ENCODE results near the gene LSM8.
"Not testable (repeated sequence)": the region's sequence is repeated elsewhere in the genome, so short reads cannot be mapped to it uniquely, and the experiment has no call there.

The LSM8 gene

DNA sequence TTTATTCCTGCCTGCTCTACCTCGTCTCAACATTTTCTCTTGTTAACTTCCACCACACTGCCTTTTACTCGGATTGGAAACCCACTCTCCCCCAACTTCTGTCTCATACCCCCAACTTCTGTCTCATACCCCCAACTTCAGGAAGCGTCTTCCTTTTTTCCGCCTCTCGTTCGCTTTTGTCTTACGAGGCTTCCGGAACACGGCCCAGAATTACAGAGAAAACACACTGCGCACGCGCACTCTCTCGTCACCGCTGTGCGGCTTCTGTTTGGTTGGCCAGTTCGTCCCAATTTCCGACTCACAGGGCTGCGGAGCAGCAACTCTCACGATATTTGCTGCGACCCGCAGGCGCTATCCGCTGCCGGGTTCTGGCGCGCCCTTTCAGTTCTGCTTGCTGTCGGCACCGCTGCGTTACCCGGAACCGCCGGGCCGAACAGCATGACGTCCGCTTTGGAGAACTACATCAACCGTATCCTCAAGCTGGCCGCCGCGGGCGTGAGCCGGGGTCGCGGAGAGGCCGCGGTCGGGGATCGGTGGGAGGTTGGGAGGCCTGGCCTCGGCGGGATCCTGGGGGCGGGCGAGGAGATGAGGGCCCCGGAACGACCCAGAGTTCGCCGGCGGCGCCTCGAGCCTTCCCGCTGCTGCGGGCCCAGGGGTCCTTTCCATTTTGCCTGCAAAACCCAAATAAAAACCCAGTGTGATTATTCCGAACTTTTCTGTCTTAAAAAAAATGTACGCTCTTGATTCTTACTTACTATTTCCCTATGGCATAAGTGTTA, at the start of gene LSM8:
LSM8 (plus strand) TSS at position 379 of the 779 bp plus-strand sequence; CDS start at position 439, 60 bp downstream.
- peak; percentile 83 for DNase-seq (ENCODE audit: low read depth)

DNA sequence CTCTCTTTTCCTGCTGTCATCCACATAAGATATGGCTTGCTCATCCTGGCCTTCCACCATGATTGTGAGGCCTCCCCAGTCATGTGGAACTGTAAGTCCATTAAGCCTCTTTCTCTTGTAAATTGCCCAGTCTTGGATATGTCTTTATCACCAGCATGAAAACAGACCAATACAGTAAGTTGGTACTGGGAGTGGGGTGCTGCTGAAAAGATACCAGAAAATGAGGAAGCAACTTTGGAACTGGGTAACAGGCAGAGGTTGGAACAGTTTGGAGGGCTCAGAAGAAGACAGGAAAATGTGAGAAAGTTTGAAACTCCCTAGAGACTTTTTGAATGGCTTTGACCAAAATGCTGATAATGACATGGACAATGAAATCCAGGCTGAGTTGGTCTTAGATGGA, 49.5 kb upstream of the LSM8 start:
- not testable (repeated sequence) for DNase-seq (ENCODE audit: low read depth)

- DNase-seq (ENCODE audit: low read depth) = no peak
Measured at GRCh38 chr7:118140468-118140867, 43.5 kb upstream of the LSM8 start.

- DNase-seq (ENCODE audit: low read depth) = no peak
Measured at GRCh38 chr7:118142012-118142411, 42.0 kb upstream of the LSM8 start.

DNA sequence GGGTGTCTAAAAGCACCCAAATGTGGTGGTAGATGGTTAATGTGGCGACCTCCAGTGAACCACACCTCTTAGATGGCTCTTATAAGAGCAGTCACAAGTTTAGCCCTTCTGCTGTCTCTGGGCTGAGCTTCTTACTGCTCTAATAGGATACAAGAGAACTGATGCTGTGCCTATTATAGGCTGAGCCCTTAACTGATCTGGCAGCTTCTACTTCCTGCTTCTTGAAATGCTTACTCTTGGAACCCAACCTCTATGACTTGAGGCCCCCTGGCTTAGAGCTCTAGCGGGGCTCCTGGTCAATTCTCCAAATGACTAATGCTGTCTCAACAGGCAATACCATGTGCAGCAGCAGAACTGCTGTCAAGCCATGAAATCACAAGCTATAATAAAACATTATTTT, 35.0 kb upstream of the LSM8 start:
- no peak for DNase-seq (ENCODE audit: low read depth)

DNA sequence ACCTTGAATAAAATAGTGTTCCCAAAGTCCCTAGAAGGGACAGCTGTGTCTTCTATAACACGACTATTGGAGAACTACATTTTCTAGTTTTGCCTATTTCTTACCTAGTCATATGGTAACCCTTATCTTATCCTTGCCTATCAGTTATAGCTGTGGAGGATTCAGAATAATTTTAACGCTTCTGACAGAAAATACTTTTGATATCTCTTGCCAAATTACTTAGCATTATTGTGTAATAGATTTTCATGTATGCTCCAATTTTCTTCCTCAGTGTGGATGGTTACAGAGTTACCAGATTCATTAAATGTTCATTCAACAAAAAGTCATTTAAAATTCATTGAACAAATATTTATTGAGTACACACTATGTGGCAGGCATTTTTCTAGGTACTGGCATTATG, 34.6 kb upstream of the LSM8 start:
- no peak for DNase-seq (ENCODE audit: low read depth)

DNA sequence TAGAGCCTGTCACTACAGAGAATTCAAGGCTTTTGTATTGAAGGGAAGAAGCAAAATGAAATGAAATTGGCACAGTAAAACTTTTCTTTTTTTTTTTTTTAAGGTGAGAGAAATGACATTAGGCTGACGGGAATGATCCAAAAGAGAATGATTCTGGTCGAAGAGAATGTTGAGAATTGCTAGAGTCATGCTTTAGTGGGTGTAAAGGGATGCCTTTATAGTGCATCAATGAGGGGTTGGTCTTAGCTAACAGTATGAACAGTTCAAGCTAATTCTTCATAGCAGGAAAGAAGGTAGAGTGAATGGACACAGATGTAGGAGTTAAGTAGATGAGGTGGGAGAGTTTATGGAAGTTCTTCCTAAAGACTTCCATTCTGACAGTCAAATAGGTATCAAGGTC, 32.3 kb upstream of the LSM8 start:
- no peak for DNase-seq (ENCODE audit: low read depth)

- DNase-seq (ENCODE audit: low read depth) = no peak
Measured at GRCh38 chr7:118152149-118152548, 31.8 kb upstream of the LSM8 start.

GRCh38 chr7:118152654-118153053, 31.3 kb upstream of the LSM8 start:
- DNase-seq (ENCODE audit: low read depth) = no peak

GRCh38 chr7:118153551-118154177, 30.3 kb upstream of the LSM8 start:
- no peak for DNase-seq (ENCODE audit: low read depth)

GRCh38 chr7:118158766-118159165, 25.2 kb upstream of the LSM8 start:
- DNase-seq (ENCODE audit: low read depth) = no peak

GRCh38 chr7:118169146-118169545, 14.8 kb upstream of the LSM8 start:
- DNase-seq (ENCODE audit: low read depth) = no peak

GRCh38 chr7:118175740-118176139, 8.2 kb upstream of the LSM8 start:
- DNase-seq (ENCODE audit: low read depth) = no peak

- no peak for DNase-seq (ENCODE audit: low read depth)
Measured at GRCh38 chr7:118179191-118179590, 4.8 kb upstream of the LSM8 start.

GRCh38 chr7:118182593-118183427, 1.2 kb upstream of the LSM8 start:
- no peak for DNase-seq (ENCODE audit: low read depth)

GRCh38 chr7:118183428-118183785, 557 bp upstream of the LSM8 start:
- DNase-seq (ENCODE audit: low read depth) = no peak

DNA sequence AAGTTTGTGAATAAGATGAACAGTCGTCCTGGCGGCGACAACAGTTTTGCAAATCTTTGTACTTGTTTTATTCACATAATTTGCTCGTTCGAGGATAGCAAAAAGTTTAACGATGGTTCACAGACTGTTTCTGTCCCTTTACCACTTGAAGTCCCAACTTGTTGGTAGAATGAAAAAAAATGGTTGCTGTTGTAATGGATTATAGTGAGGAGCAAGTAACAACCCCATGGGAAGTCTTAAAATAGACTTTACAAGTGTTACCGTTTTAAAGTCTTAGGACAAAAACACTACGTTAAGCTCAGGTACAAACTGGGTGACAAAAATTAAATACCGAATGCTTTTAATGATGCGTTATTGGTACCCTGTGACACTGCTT, 589 bp downstream of the LSM8 start:
- no peak for DNase-seq (ENCODE audit: low read depth)

- DNase-seq (ENCODE audit: low read depth) = peak; percentile 15
Measured at GRCh38 chr7:118185163-118185860, 1.3 kb downstream of the LSM8 start.

DNA sequence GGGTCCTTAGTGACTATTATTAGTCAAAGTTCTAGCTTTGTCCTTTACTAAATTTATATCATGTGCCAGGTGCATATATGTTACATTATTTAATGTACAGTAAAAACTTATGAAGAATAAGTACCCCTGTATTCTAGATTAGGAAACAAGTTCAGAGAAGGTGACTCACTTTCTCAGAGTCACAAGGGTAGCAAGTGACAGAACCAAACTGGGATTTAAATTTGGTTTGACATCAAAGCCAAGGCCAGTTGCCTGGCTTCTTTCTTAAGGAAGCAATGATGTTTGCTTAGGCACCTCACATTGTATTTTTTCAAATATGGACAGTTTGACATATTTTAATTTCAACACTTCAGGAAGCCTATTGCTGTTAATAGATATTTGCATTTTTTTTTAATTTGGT, 2.5 kb downstream of the LSM8 start:
- DNase-seq (ENCODE audit: low read depth) = no peak

GRCh38 chr7:118194571-118194970, 10.6 kb downstream of the LSM8 start:
- no peak for DNase-seq (ENCODE audit: low read depth)

- no peak for DNase-seq (ENCODE audit: low read depth)
Measured at GRCh38 chr7:118195837-118196474, 12.0 kb downstream of the LSM8 start.

DNA sequence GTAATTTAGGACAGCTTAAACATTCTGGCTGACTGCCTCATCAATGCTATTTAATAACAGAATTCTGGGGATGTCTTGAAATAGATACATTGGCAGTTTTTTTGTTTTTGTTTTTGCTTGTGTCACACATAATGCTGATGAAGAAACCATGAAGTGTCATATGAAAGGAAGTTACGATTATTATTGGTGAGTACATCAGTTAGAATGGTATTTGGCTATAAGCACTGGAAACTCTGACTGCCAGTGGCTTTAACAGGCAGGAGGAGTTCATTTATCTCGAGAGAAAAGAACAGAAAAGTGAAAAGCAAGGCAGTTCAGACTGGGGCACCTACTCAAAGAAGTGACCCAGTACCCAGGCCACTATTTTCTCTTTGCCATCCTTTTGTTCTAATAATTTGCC, 18.1 kb downstream of the LSM8 start:
- DNase-seq (ENCODE audit: low read depth) = no peak

Measured in HS-27A (cell line).